Measurements from ENCODE around the gene MROH2A.

MROH2A gene

GRCh38 chr2:233846387-233847247, 68.5 kb downstream of the MROH2A start:
- no peak for DNase-seq (ENCODE audit: low read depth, low spot score)
- Histone ChIP-seq H3K27ac (no peak overlapping the region), H3K9me3 (ENCODE audit: low read depth, low read length) (no peaks in the 10 kb centered on the region), H3K4me3 (no peak overlapping the region), H3K36me3 (ENCODE audit: insufficient read depth, low read length) (peaks cover 100% of the 10 kb centered on the region), H3K9ac (ENCODE audit: insufficient read length) (no peak overlapping the region)
- TF ChIP-seq FOXP2 (optimal IDR thresholded peaks at IDR 0.05; ENCODE audit: control extremely low read depth, extremely low read length, insufficient read depth) (no peak), POLR2AphosphoS5 (IDR thresholded peaks at IDR 0.05; ENCODE audit: borderline replicate concordance, low read depth, low read length) (no peak), EZH2 (IDR thresholded peaks at IDR 0.05) (no peak)

GRCh38 chr2:233847248-233847898, 69.2 kb downstream of the MROH2A start:
- H3K4me3 ChIP-seq = no peak overlapping the region
- H3K9me3 ChIP-seq (ENCODE audit: low read depth, low read length) = no peaks in the 10 kb centered on the region
- H3K9ac ChIP-seq (ENCODE audit: insufficient read length) = no peak overlapping the region
- TF ChIP-seq POLR2AphosphoS5 (IDR thresholded peaks at IDR 0.05; ENCODE audit: borderline replicate concordance, low read depth, low read length) (no peak), EZH2 (IDR thresholded peaks at IDR 0.05) (no peak), FOXP2 (optimal IDR thresholded peaks at IDR 0.05; ENCODE audit: control extremely low read depth, extremely low read length, insufficient read depth) (no peak)
- peaks cover 100% of the 10 kb centered on the region for H3K36me3 ChIP-seq (ENCODE audit: insufficient read depth, low read length)
- DNase-seq (ENCODE audit: low read depth, low spot score) = no peak
- no peak overlapping the region; the same call in 1 of the 2 replicates for H3K27ac ChIP-seq

GRCh38 chr2:233848276-233848675, 70.1 kb downstream of the MROH2A start:
- Histone ChIP-seq H3K9ac (ENCODE audit: insufficient read length) (no peak overlapping the region), H3K4me3 (no peak overlapping the region), H3K9me3 (ENCODE audit: low read depth, low read length) (no peaks in the 10 kb centered on the region), H3K36me3 (ENCODE audit: insufficient read depth, low read length) (peaks cover 100% of the 10 kb centered on the region), H3K27ac (no peak overlapping the region)
- TF ChIP-seq EZH2 (IDR thresholded peaks at IDR 0.05) (no peak), POLR2AphosphoS5 (IDR thresholded peaks at IDR 0.05; ENCODE audit: borderline replicate concordance, low read depth, low read length) (no peak), FOXP2 (optimal IDR thresholded peaks at IDR 0.05; ENCODE audit: control extremely low read depth, extremely low read length, insufficient read depth) (no peak)
- DNase-seq (ENCODE audit: low read depth, low spot score) = no peak

GRCh38 chr2:233849607-233850271, 71.6 kb downstream of the MROH2A start:
- no peak for DNase-seq (ENCODE audit: low read depth, low spot score)
- no peak overlapping the region for H3K9ac ChIP-seq (ENCODE audit: insufficient read length)
- no peak for TF ChIP-seq EZH2 (IDR thresholded peaks at IDR 0.05)
- TF ChIP-seq POLR2AphosphoS5 (IDR thresholded peaks at IDR 0.05; ENCODE audit: borderline replicate concordance, low read depth, low read length) = no peak
- TF ChIP-seq FOXP2 (optimal IDR thresholded peaks at IDR 0.05; ENCODE audit: control extremely low read depth, extremely low read length, insufficient read depth) = no peak
- no peak overlapping the region for H3K27ac ChIP-seq
- H3K9me3 ChIP-seq (ENCODE audit: low read depth, low read length) = no peaks in the 10 kb centered on the region
- no peak overlapping the region for H3K4me3 ChIP-seq
- peaks cover 89% of the 10 kb centered on the region for H3K36me3 ChIP-seq (ENCODE audit: insufficient read depth, low read length)

GRCh38 chr2:233850745-233851144, 72.6 kb downstream of the MROH2A start:
- Histone ChIP-seq H3K9me3 (ENCODE audit: low read depth, low read length) (no peaks in the 10 kb centered on the region), H3K9ac (ENCODE audit: insufficient read length) (no peak overlapping the region), H3K36me3 (ENCODE audit: insufficient read depth, low read length) (peaks cover 79% of the 10 kb centered on the region), H3K4me3 (no peak overlapping the region), H3K27ac (no peak overlapping the region)
- no peak for TF ChIP-seq EZH2 (IDR thresholded peaks at IDR 0.05)
- TF ChIP-seq FOXP2 (optimal IDR thresholded peaks at IDR 0.05; ENCODE audit: control extremely low read depth, extremely low read length, insufficient read depth) = no peak
- TF ChIP-seq POLR2AphosphoS5 (IDR thresholded peaks at IDR 0.05; ENCODE audit: borderline replicate concordance, low read depth, low read length) = no peak
- no peak for DNase-seq (ENCODE audit: low read depth, low spot score)

- H3K27ac ChIP-seq = no peak overlapping the region
- no peak overlapping the region for H3K4me3 ChIP-seq
- no peaks in the 10 kb centered on the region for H3K9me3 ChIP-seq (ENCODE audit: low read depth, low read length)
- no peak for DNase-seq (ENCODE audit: low read depth, low spot score)
- H3K36me3 ChIP-seq (ENCODE audit: insufficient read depth, low read length) = peaks cover 74% of the 10 kb centered on the region
- H3K9ac ChIP-seq (ENCODE audit: insufficient read length) = no peak overlapping the region
- no peak for TF ChIP-seq POLR2AphosphoS5 (IDR thresholded peaks at IDR 0.05; ENCODE audit: borderline replicate concordance, low read depth, low read length)
- TF ChIP-seq FOXP2 (optimal IDR thresholded peaks at IDR 0.05; ENCODE audit: control extremely low read depth, extremely low read length, insufficient read depth) = no peak
- TF ChIP-seq EZH2 (IDR thresholded peaks at IDR 0.05) = no peak
Measured at GRCh38 chr2:233851169-233851568, 73.0 kb downstream of the MROH2A start.

- peak overlapping the region; percentile 98 for H3K4me3 ChIP-seq
- H3K9me3 ChIP-seq (ENCODE audit: low read depth, low read length) = no peaks in the 10 kb centered on the region
- DNase-seq (ENCODE audit: low read depth, low spot score) = no peak
- no peak overlapping the region for H3K27ac ChIP-seq
- H3K9ac ChIP-seq (ENCODE audit: insufficient read length) = peak overlapping the region; percentile 95
- no peak for TF ChIP-seq EZH2 (IDR thresholded peaks at IDR 0.05)
- TF ChIP-seq FOXP2 (optimal IDR thresholded peaks at IDR 0.05; ENCODE audit: control extremely low read depth, extremely low read length, insufficient read depth) = no peak
- no peak for TF ChIP-seq POLR2AphosphoS5 (IDR thresholded peaks at IDR 0.05; ENCODE audit: borderline replicate concordance, low read depth, low read length)
- peaks cover 65% of the 10 kb centered on the region for H3K36me3 ChIP-seq (ENCODE audit: insufficient read depth, low read length)
Measured at GRCh38 chr2:233852056-233852455, 73.9 kb downstream of the MROH2A start.

GRCh38 chr2:233853353-233853752, 75.2 kb downstream of the MROH2A start:
- H3K27ac ChIP-seq = no peak overlapping the region

More at GRCh38 chr2:233853353-233853752, 75.2 kb downstream of the MROH2A start:
- no peak for TF ChIP-seq POLR2AphosphoS5 (IDR thresholded peaks at IDR 0.05; ENCODE audit: borderline replicate concordance, low read depth, low read length)
- no peak for TF ChIP-seq EZH2 (IDR thresholded peaks at IDR 0.05)
- TF ChIP-seq FOXP2 (optimal IDR thresholded peaks at IDR 0.05; ENCODE audit: control extremely low read depth, extremely low read length, insufficient read depth) = no peak
- Histone ChIP-seq H3K9me3 (ENCODE audit: low read depth, low read length) (no peaks in the 10 kb centered on the region), H3K9ac (ENCODE audit: insufficient read length) (peak overlapping the region; percentile 95), H3K4me3 (peak overlapping the region; percentile 98), H3K36me3 (ENCODE audit: insufficient read depth, low read length) (peaks cover 52% of the 10 kb centered on the region)
- DNase-seq (ENCODE audit: low read depth, low spot score) = no peak

All from SK-N-MC (cell line).